Endothelial cell of umbilical vein (primary cell): ENCODE measurements around the gene ERCC4. TPM values are rescaled to one million over a fixed set of nuclear protein-coding genes. Genes with fewer than 3 reads are reported as not detected.

Source experiments
- BruUV-seq: library from RNA; stranded (reverse); fragments of 400-500 nt; replicated peaks from 2 replicates; lab custom pipeline; 2021; lab: Mats Ljungman, UMichigan
- CTCF ChIA-PET: fragments of 300-600, 350-600 bp; sonication (Branson Sonifier 250); formaldehyde crosslinking; loops from one replicate; lab custom pipeline; 2021; ENCODE audit warnings: antibody characterized with exemption, inconsistent platforms; lab: Charles Lee
- POLR2A ChIA-PET: fragments of 300-600, 350-600 bp; sonication (Branson Sonifier 250); formaldehyde crosslinking; loops from one replicate; lab custom pipeline; 2021; ENCODE audit warnings: antibody characterized with exemption, inconsistent platforms; lab: Charles Lee
- DNase-seq: peaks from one replicate; pipeline ENCODE4 v3.0.0-alpha.2; 2011; ENCODE audit warnings: low read depth, low spot score
- FAIRE-seq: peaks from 2 replicates; lab custom pipeline; 2011; peaks lifted over from hg19 to GRCh38; lab: Jason Lieb, UNC
- H2AFZ ChIP-seq: 2 replicates; pipeline ENCODE4 v1.6.0; 2012; ENCODE audit warnings: low read depth, low read length, control low read depth, inconsistent platforms
- H3K27ac ChIP-seq: 2 replicates; pipeline ENCODE4 v1.5.1; 2011; ENCODE audit warnings: low read depth, mild to moderate bottlenecking, control low read depth, low read length, moderate library complexity; ENCODE audit not compliant: insufficient read depth
- H3K27me3 ChIP-seq, 2 experiments: 2 replicates each; pipeline versions ENCODE4 v1.6.0 to v1.6.1; 2011; ENCODE audit warnings: low read length in 2 of 2, mixed read lengths in 1 of 2; ENCODE audit not compliant: control insufficient read depth in 2 of 2, insufficient read depth in 2 of 2
- H3K36me3 ChIP-seq, 2 experiments: 2 replicates in 1 of 2; 3 replicates in 1 of 2; pipeline ENCODE4 v1.5.1; 2011; ENCODE audit warnings: low read length in 2 of 2, mild to moderate bottlenecking in 1 of 2, moderate library complexity in 1 of 2; ENCODE audit not compliant: control insufficient read depth in 2 of 2, insufficient read depth in 2 of 2; ENCODE audit errors: extremely low read depth in 1 of 2
- H3K4me1 ChIP-seq: 3 replicates; pipeline ENCODE4 v1.5.1; 2011; ENCODE audit warnings: mild to moderate bottlenecking, low read length; ENCODE audit not compliant: control insufficient read depth, insufficient read depth; ENCODE audit errors: extremely low read depth
- H3K4me2 ChIP-seq: 2 replicates; pipeline ENCODE4 v1.6.1; 2011; ENCODE audit warnings: low read length, control low read depth, mixed read lengths; ENCODE audit not compliant: insufficient read depth
- H3K4me3 ChIP-seq, 3 experiments: fragments of 200-600 bp in 1 of 3; sonication (generic), shearing (Covaris generic) in 1 of 3; replicated peaks in 1 of 3; 2 replicates each; pipeline ENCODE4 v1.5.1; 2011 to 2016; ENCODE audit warnings: control low read depth in 3 of 3, low read length in 3 of 3, mild to moderate bottlenecking in 2 of 3, inconsistent platforms in 1 of 3, low read depth in 1 of 3, moderate library complexity in 1 of 3; ENCODE audit not compliant: insufficient read depth in 1 of 3
- H3K79me2 ChIP-seq: 2 replicates; pipeline ENCODE4 v1.6.0; 2012; ENCODE audit warnings: low read length, inconsistent platforms; ENCODE audit not compliant: control insufficient read depth, insufficient read depth
- H3K9ac ChIP-seq: replicated peaks from 2 replicates; pipeline ENCODE3; 2011; ENCODE audit warnings: low read length, control low read depth; ENCODE audit not compliant: insufficient read depth; ENCODE audit errors: extremely low read depth
- H3K9me1 ChIP-seq: replicated peaks from 3 replicates; pipeline ENCODE4 v1.6.0; 2011; ENCODE audit warnings: mild to moderate bottlenecking, low read length; ENCODE audit not compliant: control insufficient read depth, insufficient read depth; ENCODE audit errors: extremely low read depth
- H3K9me3 ChIP-seq: replicated peaks from 2 replicates; pipeline ENCODE4 v1.5.1; 2012; ENCODE audit warnings: low read length, inconsistent platforms; ENCODE audit not compliant: control insufficient read depth, insufficient read depth
- H4K20me1 ChIP-seq: replicated peaks from 2 replicates; pipeline ENCODE3; 2011; ENCODE audit warnings: mild to moderate bottlenecking, low read length; ENCODE audit not compliant: control insufficient read depth, insufficient read depth; ENCODE audit errors: extremely low read depth
- CTCF ChIP-seq, 2 donors: IDR thresholded peaks; 1 replicate in 1 of 2; 2 replicates in 1 of 2; pipeline ENCODE4 v1.5.1; 2011; ENCODE audit warnings: low read length in 2 of 2, mild to moderate bottlenecking in 2 of 2, moderate library complexity in 2 of 2, control low read depth in 1 of 2, inconsistent platforms in 1 of 2, low read depth in 1 of 2; ENCODE audit not compliant: insufficient read depth in 1 of 2; ENCODE audit errors: extremely low read depth in 1 of 2
- EZH2 ChIP-seq: IDR thresholded peaks from 2 replicates; pipeline ENCODE4 v1.6.1; 2012; ENCODE audit warnings: borderline replicate concordance, low read depth, mild to moderate bottlenecking, moderate library complexity, low read length, inconsistent platforms; ENCODE audit not compliant: severe bottlenecking
- FOS ChIP-seq: IDR thresholded peaks from 2 replicates; pipeline ENCODE4 v1.6.1; 2011; ENCODE audit warnings: mild to moderate bottlenecking, low read length, moderate library complexity, borderline replicate concordance; ENCODE audit not compliant: insufficient read depth
- GATA2 ChIP-seq: IDR thresholded peaks from 2 replicates; pipeline ENCODE4 v1.7.0; 2011; ENCODE audit warnings: low read depth, mild to moderate bottlenecking, moderate library complexity, mixed read lengths, low read length; ENCODE audit not compliant: insufficient read length, insufficient read depth
- JUN ChIP-seq: IDR thresholded peaks from 2 replicates; pipeline ENCODE4 v1.6.1; 2011; ENCODE audit warnings: borderline replicate concordance, low read depth; ENCODE audit not compliant: insufficient read length, insufficient read depth
- MAX ChIP-seq: IDR thresholded peaks from 2 replicates; pipeline ENCODE4 v1.6.1; 2011; ENCODE audit not compliant: insufficient read depth, insufficient read length
- MYC ChIP-seq: IDR thresholded peaks from one replicate; pipeline ENCODE4 v1.6.1; 2011; ENCODE audit warnings: mild to moderate bottlenecking, low read depth, low read length
- POLR2A ChIP-seq: IDR thresholded peaks from 2 replicates; pipeline ENCODE4 v1.6.1; 2012; ENCODE audit warnings: low read depth, mild to moderate bottlenecking, control low read depth, low read length
- POLR2AphosphoS5 ChIP-seq: IDR thresholded peaks from 2 replicates; pipeline ENCODE4 v1.6.1; 2012; ENCODE audit warnings: low read depth, mild to moderate bottlenecking, control low read depth, low read length, moderate library complexity; ENCODE audit not compliant: insufficient read depth
- dilution Hi-C: fragments of 300-500 bp; cut with MboI; formaldehyde crosslinking; loops from one replicate; pipeline ENCODE4 v1.15.0; 2019; ENCODE audit warnings: low sequenced_read_pairs; ENCODE audit not compliant: extremely low pct_ligation_motif_present
- intact Hi-C: fragments of 100-400 bp; cut with micrococcal nuclease; formaldehyde crosslinking; loops from one replicate; pipeline ENCODE4 v1.10.0; 2022
- polyA plus RNA-seq, 4 experiments: library from polyadenylated mRNA; depleted of rRNA in 3 of 4; stranded (reverse) in 3 of 4; unstranded in 1 of 4; fragments of >200 nt; gene quantifications; 2 replicates each; pipeline versions ENCODE4 v1.2.1 to v1.2.3, GENCODE V29; 2011 to 2012; ENCODE audit warnings: missing spikeins in 1 of 4
- total RNA-seq: library from RNA; stranded (reverse); gene quantifications from 2 replicates; pipeline ENCODE4 v1.2.3, GENCODE V29; 2021

Gene ERCC4
- total and polyA plus RNA-seq, 2 donors (not counting 3 experiments of a cell fraction or from before 2014, with no cell fraction given), result 4.9 to 17.1 TPM

- Histone ChIP-seq H3K4me2 (no peak overlapping the region), H3K27me3 (peaks cover 0 to 1% of the 10 kb centered on the region in 2 experiments), H4K20me1 (no peaks in the 10 kb centered on the region), H3K4me1 (no peaks in the 10 kb centered on the region), H2AFZ (no peak overlapping the region), H3K9me3 (no peaks in the 10 kb centered on the region), H3K79me2 (no peaks in the 10 kb centered on the region), H3K36me3 (no peaks in the 10 kb centered on the region), H3K4me3 (no peak overlapping the region), H3K9me1 (no peaks in the 10 kb centered on the region), H3K27ac (no peak overlapping the region), H3K9ac (no peak overlapping the region)
- no peak for FAIRE-seq
- no peak for DNase-seq
- dilution Hi-C loops, result no loop called here
- intact Hi-C loops, result no loop called here
- ChIA-PET CTCF (interaction anchor here (2.1 kb wide), 1 partner anchor 54 kb away, joined by 5 read pairs; no protein-coding TSS in a partner anchor), POLR2A (no interaction called here)
- TF ChIP-seq MYC, result no peak
- TF ChIP-seq EZH2, result no peak
- TF ChIP-seq JUN, result no peak
- no peak for TF ChIP-seq MAX
- TF ChIP-seq CTCF (IDR thresholded peaks at IDR 0.05; ENCODE audit: extremely low read depth in 1 of 2, insufficient read depth in 1 of 2, low read depth in 1 of 2, low read length in 2 of 2), result no peak
- no peak for TF ChIP-seq POLR2AphosphoS5
- TF ChIP-seq GATA2, result no peak
- TF ChIP-seq FOS, result no peak
- TF ChIP-seq POLR2A, result no peak
- BruUV-seq, result no TSS peak
Measured at GRCh38 chr16:13977177-13977576, 57.2 kb downstream of the ERCC4 start.
